MM.1S (cell line): ENCODE data around the gene TTC17.

Source experiments
- DNase-seq: peaks from one replicate; pipeline ENCODE4 v3.0.0-alpha.2; 2015
- H2AFZ ChIP-seq: fragments of 300-600 bp; sonication (generic); 2 replicates; pipeline ENCODE4 v1.6.0; 2016; ENCODE audit warnings: antibody characterized with exemption, low read length
- H3F3A ChIP-seq: fragments of 300-600 bp; sonication (generic); 2 replicates; pipeline ENCODE4 v1.6.1; 2016; ENCODE audit warnings: mild to moderate bottlenecking, antibody characterized with exemption, low read length, moderate library complexity, mixed read lengths; ENCODE audit not compliant: insufficient read depth
- H3K27ac ChIP-seq: fragments of 300-600 bp; sonication (generic); 2 replicates; pipeline ENCODE4 v1.5.1; 2016; ENCODE audit warnings: mild to moderate bottlenecking, low read length
- H3K27me3 ChIP-seq: fragments of 300-600 bp; sonication (generic); replicated peaks from 2 replicates; pipeline ENCODE4 v1.6.0; 2016; ENCODE audit warnings: low read length; ENCODE audit not compliant: insufficient read depth
- H3K36me3 ChIP-seq: fragments of 300-600 bp; sonication (generic); replicated peaks from 2 replicates; pipeline ENCODE4 v1.6.1; 2016; ENCODE audit warnings: mild to moderate bottlenecking, low read length, mixed read lengths; ENCODE audit not compliant: insufficient read depth
- H3K4me1 ChIP-seq: fragments of 300-600 bp; sonication (generic); 2 replicates; pipeline ENCODE4 v1.6.1; 2016; ENCODE audit warnings: low read length, mixed read lengths
- H3K4me2 ChIP-seq: fragments of 300-600 bp; sonication (generic); 2 replicates; pipeline ENCODE4 v1.6.0; 2016; ENCODE audit warnings: low read depth, low read length
- H3K4me3 ChIP-seq: fragments of 300-600 bp; sonication (generic); 2 replicates; pipeline ENCODE4 v1.5.1; 2016; ENCODE audit warnings: low read length, mixed read lengths
- H3K79me2 ChIP-seq: fragments of 300-600 bp; sonication (generic); 2 replicates; pipeline ENCODE4 v1.6.1; 2016; ENCODE audit warnings: mixed run types, low read length, mixed read lengths
- H3K9ac ChIP-seq: fragments of 300-600 bp; sonication (generic); 2 replicates; pipeline ENCODE4 v1.6.1; 2016; ENCODE audit warnings: low read length, mixed read lengths
- H3K9me2 ChIP-seq: fragments of 300-600 bp; sonication (generic); replicated peaks from 2 replicates; pipeline ENCODE4 v1.6.1; 2016; ENCODE audit warnings: mild to moderate bottlenecking, low read length, mixed read lengths; ENCODE audit not compliant: insufficient read depth
- H3K9me3 ChIP-seq: fragments of 300-600 bp; sonication (generic); replicated peaks from 2 replicates; pipeline ENCODE4 v1.6.1; 2016; ENCODE audit warnings: mild to moderate bottlenecking, low read length, mixed read lengths; ENCODE audit not compliant: insufficient read depth
- H4K20me1 ChIP-seq: fragments of 300-600 bp; sonication (generic); 2 replicates; pipeline ENCODE4 v1.6.1; 2016; ENCODE audit warnings: mild to moderate bottlenecking, low read length, moderate library complexity, mixed read lengths; ENCODE audit not compliant: insufficient read depth
- CTCF ChIP-seq: fragments of 300-600 bp; sonication (generic); IDR thresholded peaks from 2 replicates; pipeline ENCODE4 v1.5.1; 2016; ENCODE audit warnings: antibody characterized with exemption, low read length, mixed read lengths
- EZH2 ChIP-seq: fragments of 300-600 bp; sonication (generic); optimal IDR thresholded peaks from 2 replicates; pipeline ENCODE3; 2017; ENCODE audit warnings: low read depth, mild to moderate bottlenecking, antibody characterized with exemption, low read length, mixed read lengths
- EZH2phosphoT487 ChIP-seq: fragments of 300-600 bp; sonication (generic); IDR thresholded peaks from 2 replicates; pipeline ENCODE4 v1.6.1; 2018; ENCODE audit warnings: antibody characterized with exemption, low read length

The TTC17 gene

GRCh38 chr11:43376594-43376993 is 17.9 kb downstream of the TTC17 start:
- Histone ChIP-seq H3K9me2 (no peaks in the 10 kb centered on the region), H4K20me1 (no peaks in the 10 kb centered on the region), H3K27me3 (no peaks in the 10 kb centered on the region), H3K9ac (no peak overlapping the region), H3K36me3 (no peaks in the 10 kb centered on the region; the same call in none of the 2 replicates), H3K9me3 (no peaks in the 10 kb centered on the region), H3K4me2 (no peak overlapping the region), H3K4me1 (no peaks in the 10 kb centered on the region), H3K27ac (no peak overlapping the region), H3F3A (no peaks in the 10 kb centered on the region), H2AFZ (no peak overlapping the region), H3K4me3 (no peak overlapping the region), H3K79me2 (peaks cover 53% of the 10 kb centered on the region)
- TF ChIP-seq EZH2phosphoT487 (no peak), CTCF (no peak), EZH2 (no peak)
- no peak for DNase-seq

- Histone ChIP-seq H3K9me2 (no peaks in the 10 kb centered on the region), H3K4me1 (no peaks in the 10 kb centered on the region), H4K20me1 (no peaks in the 10 kb centered on the region), H3F3A (no peaks in the 10 kb centered on the region), H2AFZ (no peak overlapping the region), H3K4me2 (no peak overlapping the region), H3K36me3 (no peaks in the 10 kb centered on the region; the same call in 1 of the 2 replicates), H3K27me3 (no peaks in the 10 kb centered on the region), H3K9ac (no peak overlapping the region), H3K27ac (no peak overlapping the region), H3K4me3 (no peak overlapping the region), H3K9me3 (no peaks in the 10 kb centered on the region), H3K79me2 (peaks cover 49% of the 10 kb centered on the region)
- TF ChIP-seq CTCF (no peak), EZH2 (no peak), EZH2phosphoT487 (no peak)
- DNase-seq = no peak
Measured at GRCh38 chr11:43377389-43377788, 18.7 kb downstream of the TTC17 start.

GRCh38 chr11:43378897-43379296 is 20.2 kb downstream of the TTC17 start:
- Histone ChIP-seq H3K9me2 (no peaks in the 10 kb centered on the region), H3K27me3 (no peaks in the 10 kb centered on the region), H3K4me2 (no peak overlapping the region), H4K20me1 (no peaks in the 10 kb centered on the region), H2AFZ (no peak overlapping the region), H3K27ac (no peak overlapping the region), H3K79me2 (peaks cover 40% of the 10 kb centered on the region), H3K9ac (no peak overlapping the region), H3K36me3 (no peaks in the 10 kb centered on the region; the same call in 1 of the 2 replicates), H3F3A (no peaks in the 10 kb centered on the region), H3K4me3 (no peak overlapping the region), H3K4me1 (no peaks in the 10 kb centered on the region), H3K9me3 (no peaks in the 10 kb centered on the region)
- TF ChIP-seq EZH2 (no peak), CTCF (no peak), EZH2phosphoT487 (no peak)
- DNase-seq = no peak

GRCh38 chr11:43381802-43382201 is 23.1 kb downstream of the TTC17 start:
- Histone ChIP-seq H3K4me1 (no peaks in the 10 kb centered on the region), H3K4me3 (no peak overlapping the region), H3K79me2 (peaks cover 17% of the 10 kb centered on the region), H3K27me3 (no peaks in the 10 kb centered on the region), H3F3A (no peaks in the 10 kb centered on the region; the same call in 1 of the 2 replicates), H3K36me3 (no peaks in the 10 kb centered on the region; the same call in 1 of the 2 replicates), H3K9me2 (no peaks in the 10 kb centered on the region), H3K9me3 (no peaks in the 10 kb centered on the region), H4K20me1 (no peaks in the 10 kb centered on the region), H3K9ac (no peak overlapping the region), H3K4me2 (no peak overlapping the region), H3K27ac (no peak overlapping the region), H2AFZ (no peak overlapping the region)
- no peak for DNase-seq
- TF ChIP-seq EZH2 (no peak), EZH2phosphoT487 (no peak), CTCF (no peak)
